ENCODE results near the gene SYT5. TPM values are rescaled to one million over a fixed set of nuclear protein-coding genes. Genes with fewer than 3 reads are reported as not detected.

SYT5 gene
- total and polyA plus RNA-seq, 2 of the 13 experiments (the other 11 are each of a cell fraction or from before 2014, with no cell fraction given), result not detected

- peak; percentile 50; the same call in 1 of the 2 replicates for TF ChIP-seq SP2 (CRISPR knock-in tag; IDR thresholded peaks at IDR 0.05)
- peak; percentile 70; the same call in 1 of the 2 replicates for TF ChIP-seq MLX (CRISPR knock-in tag; IDR thresholded peaks at IDR 0.05)
- 0 out of 2 replicates have a peak, but pooled peaks have one; percentile 54 for TF ChIP-seq ZBTB10 (CRISPR knock-in tag; IDR thresholded peaks at IDR 0.05; ENCODE audit: borderline replicate concordance)
- peak; percentile 50; the same call in 1 of the 2 replicates for TF ChIP-seq MXD1 (CRISPR knock-in tag; IDR thresholded peaks at IDR 0.05)
- no peak for TF ChIP-seq ZNF530 (CRISPR knock-in tag; IDR thresholded peaks at IDR 0.05; ENCODE audit: low read depth)
- 0 out of 2 replicates have a peak, but pooled peaks have one; percentile 37 for TF ChIP-seq ZBTB37 (CRISPR knock-in tag; IDR thresholded peaks at IDR 0.05)
- no peak for TF ChIP-seq ZNF703 (CRISPR knock-in tag; IDR thresholded peaks at IDR 0.05; ENCODE audit: borderline replicate concordance)
- peak; percentile 8; the same call in 1 of the 2 replicates for TF ChIP-seq SMAD3 (CRISPR knock-in tag; IDR thresholded peaks at IDR 0.05)
- peak; percentile 83; the same call in 1 of the 2 replicates for TF ChIP-seq ZNF225 (CRISPR knock-in tag; IDR thresholded peaks at IDR 0.05)
- TF ChIP-seq SNAI1 (CRISPR knock-in tag; IDR thresholded peaks at IDR 0.05; ENCODE audit: borderline replicate concordance), result peak; percentile 70; the same call in 1 of the 2 replicates
- TF ChIP-seq ZNF816 (CRISPR knock-in tag; IDR thresholded peaks at IDR 0.05; ENCODE audit: borderline replicate concordance), result peak; percentile 76; the same call in 1 of the 2 replicates
- TF ChIP-seq FOXP4 (CRISPR knock-in tag; IDR thresholded peaks at IDR 0.05), result peak; percentile 52
- peak; percentile 8; the same call in 1 of the 2 replicates for TF ChIP-seq CREB1 (IDR thresholded peaks at IDR 0.05)
- peak; percentile 68 for TF ChIP-seq CREB1 (CRISPR knock-in tag; IDR thresholded peaks at IDR 0.05)
- TF ChIP-seq ZNF501 (CRISPR knock-in tag; IDR thresholded peaks at IDR 0.05), result peak; percentile 72; the same call in 1 of the 2 replicates
- 0 out of 2 replicates have a peak, but pooled peaks have one; percentile 67 for TF ChIP-seq CREB3 (CRISPR knock-in tag; IDR thresholded peaks at IDR 0.05)
- TF ChIP-seq BCL3 (CRISPR knock-in tag; IDR thresholded peaks at IDR 0.05), result peak; percentile 51; the same call in 1 of the 2 replicates
- TF ChIP-seq GATAD2A (CRISPR knock-in tag; IDR thresholded peaks at IDR 0.05), result peak; percentile 60
Observed at GRCh38 chr19:55209693-55210472, 29.8 kb upstream of the SYT5 start (continued).
